GM12878 (cell line): Measurements from ENCODE around the gene SMAP1. TPM values are rescaled to one million over a fixed set of nuclear protein-coding genes. Genes with fewer than 3 reads are reported as not detected.

Source experiments
- ATAC-seq: fragments of 200-7000 bp; cut with Tn5 transposase; 3 replicates; pipeline ENCODE4 v1.9.1; 2020; ENCODE audit warnings: mild to moderate bottlenecking, moderate library complexity
- BruUV-seq: library from RNA; stranded (reverse); fragments of 400-500 nt; replicated peaks from 2 replicates; lab custom pipeline; 2021; lab: Mats Ljungman, UMichigan
- CTCF ChIA-PET: fragments of 300-600 bp; sonication (Branson Sonifier 250); formaldehyde crosslinking; extraction: SDS; loops from one replicate; lab custom pipeline; 2021; ENCODE audit warnings: inconsistent platforms; lab: Yijun Ruan, JAX
- POLR2A ChIA-PET: fragments of 350-600 bp; formaldehyde crosslinking; extraction: SDS; loops from one replicate; lab custom pipeline; 2021; ENCODE audit warnings: inconsistent platforms; lab: Charles Lee
- RAD21 ChIA-PET: fragments of 300-600 bp; sonication (Branson Sonifier 250); formaldehyde crosslinking; loops from one replicate; lab custom pipeline; 2023; ENCODE audit warnings: antibody characterized with exemption; ENCODE audit not compliant: unreplicated experiment; lab: Charles Lee
- SMC1A ChIA-PET: fragments of 300-600 bp; sonication (Branson Sonifier 250); formaldehyde crosslinking; loops from one replicate; lab custom pipeline; 2023; ENCODE audit not compliant: unreplicated experiment, uncharacterized antibody; lab: Charles Lee
- DNase-seq: peaks from one replicate; pipeline ENCODE4 v3.0.0-alpha.2; 2011; ENCODE audit warnings: low read depth, low spot score
- FAIRE-seq: peaks from 3 replicates; lab custom pipeline; 2011; peaks lifted over from hg19 to GRCh38; lab: Jason Lieb, UNC
- H2AFZ ChIP-seq: 2 replicates; pipeline ENCODE4 v1.6.0; 2011; ENCODE audit warnings: low read depth, low read length, control low read depth; ENCODE audit not compliant: control insufficient read depth
- H3K27ac ChIP-seq: 2 replicates; pipeline ENCODE4 v1.5.1; 2011; ENCODE audit warnings: control low read depth; ENCODE audit not compliant: control insufficient read depth, insufficient read depth
- H3K27me3 ChIP-seq, 2 experiments: replicated peaks in 1 of 2; 2 replicates each; pipeline versions ENCODE4 v1.6.0 to v1.6.1; 2011; ENCODE audit warnings: low read length in 1 of 2; ENCODE audit not compliant: control insufficient read depth in 2 of 2, insufficient read depth in 2 of 2
- H3K36me3 ChIP-seq, 2 experiments: 2 replicates each; pipeline ENCODE4 v1.5.1; 2011; ENCODE audit warnings: low read length in 1 of 2; ENCODE audit not compliant: control insufficient read depth in 2 of 2, insufficient read depth in 2 of 2
- H3K4me1 ChIP-seq: 2 replicates; pipeline ENCODE4 v1.6.1; 2011; ENCODE audit warnings: mild to moderate bottlenecking, low read length, moderate library complexity, mixed read lengths; ENCODE audit not compliant: control insufficient read depth, insufficient read depth
- H3K4me2 ChIP-seq: 2 replicates; pipeline ENCODE4 v1.6.0; 2011; ENCODE audit warnings: control low read depth; ENCODE audit not compliant: control insufficient read depth, insufficient read depth
- H3K4me3 ChIP-seq: fragments of 200-600 bp; sonication (generic); 2 replicates; pipeline ENCODE4 v1.5.1; 2016
- H3K79me2 ChIP-seq: 2 replicates; pipeline ENCODE4 v1.6.0; 2011; ENCODE audit warnings: low read length; ENCODE audit not compliant: control insufficient read depth, insufficient read depth
- H3K9ac ChIP-seq: 2 replicates; pipeline ENCODE4 v1.8.0; 2011; ENCODE audit warnings: low read length, control low read depth, mixed read lengths; ENCODE audit not compliant: control insufficient read depth, insufficient read depth
- H3K9me3 ChIP-seq: replicated peaks from 3 replicates; pipeline ENCODE4 v1.5.1; 2011; ENCODE audit warnings: mild to moderate bottlenecking, low read length; ENCODE audit not compliant: control insufficient read depth, insufficient read depth
- H4K20me1 ChIP-seq: 2 replicates; pipeline ENCODE4 v1.6.0; 2011; ENCODE audit not compliant: control insufficient read depth, insufficient read depth
- BHLHE40 ChIP-seq, 2 experiments: fragments of 450-650 bp in 1 of 2; IDR thresholded peaks; 2 replicates each; pipeline ENCODE4 v1.6.1; 2011 to 2017; ENCODE audit warnings: low read depth in 2 of 2, borderline replicate concordance in 1 of 2, improper control_type of control experiment in 1 of 2, low read length in 1 of 2, mild to moderate bottlenecking in 1 of 2
- GATAD2B ChIP-seq: fragments of 450-650 bp; conservative IDR thresholded peaks from 2 replicates; pipeline ENCODE4 v1.6.1; 2017; ENCODE audit warnings: low read depth, mild to moderate bottlenecking, moderate library complexity
- IRF3 ChIP-seq: fragments of 450-650 bp; IDR thresholded peaks from 2 replicates; pipeline ENCODE4 v1.6.1; 2014; ENCODE audit warnings: mild to moderate bottlenecking
- MEF2B ChIP-seq: fragments of 450-650 bp; IDR thresholded peaks from 2 replicates; pipeline ENCODE4 v1.6.1; 2018; ENCODE audit warnings: mild to moderate bottlenecking, moderate library complexity; ENCODE audit not compliant: partially characterized antibody, poor library complexity, severe bottlenecking
- NBN ChIP-seq: fragments of 450-650 bp; IDR thresholded peaks from 2 replicates; pipeline ENCODE4 v1.6.1; 2016
- NFIC ChIP-seq: IDR thresholded peaks from 2 replicates; pipeline ENCODE4 v1.6.1; 2012; ENCODE audit warnings: low read depth, mild to moderate bottlenecking, inconsistent platforms, low read length, moderate library complexity
- POLR2A ChIP-seq: IDR thresholded peaks from 2 replicates; pipeline ENCODE4 v1.6.1; 2011; ENCODE audit warnings: low read depth, mild to moderate bottlenecking, low read length
- RELA ChIP-seq: fragments of 450-650 bp; IDR thresholded peaks from 2 replicates; pipeline ENCODE4 v1.8.0; 2014; ENCODE audit warnings: borderline replicate concordance; ENCODE audit not compliant: partially characterized antibody
- USF2 ChIP-seq: IDR thresholded peaks from 2 replicates; pipeline ENCODE4 v1.6.1; 2011; ENCODE audit warnings: low read depth, low read length, improper control_type of control experiment, borderline replicate concordance
- ZNF592 ChIP-seq: fragments of 450-650 bp; IDR thresholded peaks from 2 replicates; pipeline ENCODE4 v1.6.1; 2017; ENCODE audit warnings: mild to moderate bottlenecking, moderate library complexity
- WGBS: methylation state at CpG from one replicate; pipeline ENCODE4 v1.1.6; 2016; ENCODE audit warnings: low lambda C conversion rate; ENCODE audit not compliant: insufficient replicate concordance, insufficient coverage; ENCODE audit errors: missing lambda C conversion rate; 5-methylcytosine and 5-hydroxymethylcytosine counted together
- in situ Hi-C: fragments of 300-500 bp; cut with MboI; formaldehyde crosslinking; loops from 9 replicates; pipeline ENCODE4 v1.14.3; 2018; ENCODE audit warnings: mixed read lengths
- intact Hi-C: fragments of 100-400 bp; cut with micrococcal nuclease; formaldehyde crosslinking; loops from one replicate; pipeline ENCODE4 v1.14.2; 2022; ENCODE audit not compliant: unreplicated experiment
- polyA plus RNA-seq, 11 experiments: library from polyadenylated mRNA; depleted of rRNA in 4 of 11; unstranded in 6 of 11; stranded (reverse) in 5 of 11; fragments of >200 nt; fragmentation: Nextera tagmentation in 4 of 11; fragmentation: Illumina TruSeq in 1 of 11; extraction: Ambion mirVana in 4 of 11; extraction: Trizol in 1 of 11; gene quantifications; 1 replicate in 1 of 11; 2 replicates in 10 of 11; pipeline versions ENCODE4 v1.2.1 to v1.2.3, GENCODE V29; 2011 to 2016; ENCODE audit warnings: inconsistent platforms in 2 of 11, missing spikeins in 2 of 11, low read depth in 1 of 11
- total RNA-seq, 4 experiments: library from RNA; depleted of rRNA in 3 of 4; stranded (reverse); fragments of >200 nt in 3 of 4; fragmentation: Illumina TruSeq in 1 of 4; extraction: Trizol in 1 of 4; gene quantifications; 2 replicates each; pipeline versions ENCODE4 v1.2.1 to v1.2.3, GENCODE V29; 2013 to 2021
- TF ChIP-seq, protein P1 (sequence below): fragments of 450-650 bp; IDR thresholded peaks from 2 replicates; pipeline ENCODE4 v1.6.1; 2016; ENCODE audit warnings: mild to moderate bottlenecking
- TF ChIP-seq, protein P2 (sequence below): fragments of 450-650 bp; formaldehyde crosslinking; IDR thresholded peaks from 2 replicates; pipeline ENCODE4 v1.4.0; 2020; ENCODE audit warnings: mild to moderate bottlenecking, moderate library complexity

The SMAP1 gene
- total and polyA plus RNA-seq, 10 of the 15 experiments (the other 5 are each of a cell fraction or from before 2014, with no cell fraction given): 13.7 to 33.9 (median 25.3) TPM

- WGBS: 95% methylated on average over 2 of the region's 2 CpGs
- no peak overlapping the region for H3K9ac ChIP-seq
- no peaks in the 10 kb centered on the region for H3K36me3 ChIP-seq
- no TSS peak for BruUV-seq
- no peak overlapping the region for H3K4me2 ChIP-seq
- ChIA-PET RAD21 (interaction anchor here (0.6 to 5.9 kb wide), 20 partner anchors 16 to 1040 kb away, joined by 3 to 101 read pairs (median 6); no protein-coding TSS in a partner anchor), SMC1A (interaction anchor here (1.0 to 7.3 kb wide), 25 partner anchors 8 to 337 kb away, joined by 3 to 155 read pairs (median 5); partner anchors contain the start of gene B3GAT2), POLR2A (interaction anchor here (1.1 to 1.7 kb wide), 4 partner anchors 10 to 178 kb away, joined by 3 to 4 read pairs (median 4); no protein-coding TSS in a partner anchor), CTCF (interaction anchor here (1.0 to 7.1 kb wide), 26 partner anchors 8 to 399 kb away, joined by 3 to 225 read pairs (median 8); partner anchors contain the start of gene SMAP1)
- FAIRE-seq: no peak
- no peaks in the 10 kb centered on the region; the same call in 1 of the 2 replicates for H3K79me2 ChIP-seq
- no peak overlapping the region for H3K27ac ChIP-seq
- DNase-seq: no peak
- peak; percentile 16 for ATAC-seq
- H2AFZ ChIP-seq: no peak overlapping the region
- no peaks in the 10 kb centered on the region for H3K27me3 ChIP-seq
- H3K9me3 ChIP-seq: no peaks in the 10 kb centered on the region
- H4K20me1 ChIP-seq: no peaks in the 10 kb centered on the region
- H3K4me3 ChIP-seq: no peak overlapping the region
- intact Hi-C loops (no loop called here), in situ Hi-C loops (loop anchor here (5.0 kb wide), 2 partner anchors 179 to 249 kb away; partner anchors contain the start of gene B3GAT2)
- peaks cover 10% of the 10 kb centered on the region; the same call in 1 of the 2 replicates for H3K4me1 ChIP-seq
- no peak for TF ChIP-seq USF2
- no peak for TF ChIP-seq BHLHE40 (IDR thresholded peaks at IDR 0.05; ENCODE audit: borderline replicate concordance in 1 of 2, low read depth in 2 of 2, low read length in 1 of 2)
- TF ChIP-seq NBN: no peak
- TF ChIP-seq RELA: no peak
- no peak for TF ChIP-seq POLR2A
- TF ChIP-seq, protein P1, sequence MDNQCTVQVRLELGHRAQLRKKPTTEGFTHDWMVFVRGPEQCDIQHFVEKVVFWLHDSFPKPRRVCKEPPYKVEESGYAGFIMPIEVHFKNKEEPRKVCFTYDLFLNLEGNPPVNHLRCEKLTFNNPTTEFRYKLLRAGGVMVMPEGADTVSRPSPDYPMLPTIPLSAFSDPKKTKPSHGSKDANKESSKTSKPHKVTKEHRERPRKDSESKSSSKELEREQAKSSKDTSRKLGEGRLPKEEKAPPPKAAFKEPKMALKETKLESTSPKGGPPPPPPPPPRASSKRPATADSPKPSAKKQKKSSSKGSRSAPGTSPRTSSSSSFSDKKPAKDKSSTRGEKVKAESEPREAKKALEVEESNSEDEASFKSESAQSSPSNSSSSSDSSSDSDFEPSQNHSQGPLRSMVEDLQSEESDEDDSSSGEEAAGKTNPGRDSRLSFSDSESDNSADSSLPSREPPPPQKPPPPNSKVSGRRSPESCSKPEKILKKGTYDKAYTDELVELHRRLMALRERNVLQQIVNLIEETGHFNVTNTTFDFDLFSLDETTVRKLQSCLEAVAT: no peak
- no peak for TF ChIP-seq MEF2B
- no peak for TF ChIP-seq ZNF592
- TF ChIP-seq NFIC: no peak
- no peak for TF ChIP-seq GATAD2B
- TF ChIP-seq, protein P2, sequence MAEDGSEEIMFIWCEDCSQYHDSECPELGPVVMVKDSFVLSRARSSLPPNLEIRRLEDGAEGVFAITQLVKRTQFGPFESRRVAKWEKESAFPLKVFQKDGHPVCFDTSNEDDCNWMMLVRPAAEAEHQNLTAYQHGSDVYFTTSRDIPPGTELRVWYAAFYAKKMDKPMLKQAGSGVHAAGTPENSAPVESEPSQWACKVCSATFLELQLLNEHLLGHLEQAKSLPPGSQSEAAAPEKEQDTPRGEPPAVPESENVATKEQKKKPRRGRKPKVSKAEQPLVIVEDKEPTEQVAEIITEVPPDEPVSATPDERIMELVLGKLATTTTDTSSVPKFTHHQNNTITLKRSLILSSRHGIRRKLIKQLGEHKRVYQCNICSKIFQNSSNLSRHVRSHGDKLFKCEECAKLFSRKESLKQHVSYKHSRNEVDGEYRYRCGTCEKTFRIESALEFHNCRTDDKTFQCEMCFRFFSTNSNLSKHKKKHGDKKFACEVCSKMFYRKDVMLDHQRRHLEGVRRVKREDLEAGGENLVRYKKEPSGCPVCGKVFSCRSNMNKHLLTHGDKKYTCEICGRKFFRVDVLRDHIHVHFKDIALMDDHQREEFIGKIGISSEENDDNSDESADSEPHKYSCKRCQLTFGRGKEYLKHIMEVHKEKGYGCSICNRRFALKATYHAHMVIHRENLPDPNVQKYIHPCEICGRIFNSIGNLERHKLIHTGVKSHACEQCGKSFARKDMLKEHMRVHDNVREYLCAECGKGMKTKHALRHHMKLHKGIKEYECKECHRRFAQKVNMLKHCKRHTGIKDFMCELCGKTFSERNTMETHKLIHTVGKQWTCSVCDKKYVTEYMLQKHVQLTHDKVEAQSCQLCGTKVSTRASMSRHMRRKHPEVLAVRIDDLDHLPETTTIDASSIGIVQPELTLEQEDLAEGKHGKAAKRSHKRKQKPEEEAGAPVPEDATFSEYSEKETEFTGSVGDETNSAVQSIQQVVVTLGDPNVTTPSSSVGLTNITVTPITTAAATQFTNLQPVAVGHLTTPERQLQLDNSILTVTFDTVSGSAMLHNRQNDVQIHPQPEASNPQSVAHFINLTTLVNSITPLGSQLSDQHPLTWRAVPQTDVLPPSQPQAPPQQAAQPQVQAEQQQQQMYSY: no peak
- no peak for TF ChIP-seq IRF3
Measured at GRCh38 chr6:70707893-70708292, 40.2 kb downstream of the SMAP1 start.
